Astrocyte of the cerebellum (primary cell): ENCODE data around the gene CHRDL1.

Experiments
- DNase-seq: peaks from one replicate; pipeline ENCODE4 v3.0.0-alpha.2; 2011; ENCODE audit warnings: low read depth
- H3K4me3 ChIP-seq: 2 replicates; pipeline ENCODE4 v1.5.1; 2011; ENCODE audit warnings: mild to moderate bottlenecking, low read depth, low read length, moderate library complexity
- in situ Hi-C: cut with HindIII; loops from 2 replicates; pipeline ENCODE4 v1.10.0; 2017; ENCODE audit warnings: low sequenced_read_pairs
- TF ChIP-seq, protein P1 (sequence below): IDR thresholded peaks from 2 replicates; pipeline ENCODE4 v1.5.1; 2012; ENCODE audit warnings: low read length, low read depth, moderate library complexity, mild to moderate bottlenecking; ENCODE audit errors: missing control alignments

The CHRDL1 gene

DNA sequence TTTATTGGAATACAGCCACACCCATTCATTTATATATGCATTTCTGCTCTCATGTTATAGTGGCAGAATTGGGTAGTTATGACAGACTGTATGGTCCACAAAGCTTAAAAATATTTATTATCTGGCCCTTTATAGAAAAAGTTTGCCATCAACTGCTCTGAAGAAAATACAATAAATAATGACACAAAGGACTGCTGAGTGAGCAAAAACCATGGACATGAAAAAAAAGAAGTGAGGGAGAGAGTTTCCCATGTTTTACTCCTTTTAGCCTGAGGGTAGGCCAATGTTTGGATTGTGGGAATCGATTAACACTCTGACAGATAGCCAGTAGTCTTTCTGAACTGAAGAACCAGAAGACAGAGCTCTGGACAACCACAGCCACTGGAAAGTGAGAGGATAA lies 149.2 kb downstream of the CHRDL1 start:
- in situ Hi-C loops: no loop called here
- H3K4me3 ChIP-seq: no peak overlapping the region
- TF ChIP-seq, protein P1, sequence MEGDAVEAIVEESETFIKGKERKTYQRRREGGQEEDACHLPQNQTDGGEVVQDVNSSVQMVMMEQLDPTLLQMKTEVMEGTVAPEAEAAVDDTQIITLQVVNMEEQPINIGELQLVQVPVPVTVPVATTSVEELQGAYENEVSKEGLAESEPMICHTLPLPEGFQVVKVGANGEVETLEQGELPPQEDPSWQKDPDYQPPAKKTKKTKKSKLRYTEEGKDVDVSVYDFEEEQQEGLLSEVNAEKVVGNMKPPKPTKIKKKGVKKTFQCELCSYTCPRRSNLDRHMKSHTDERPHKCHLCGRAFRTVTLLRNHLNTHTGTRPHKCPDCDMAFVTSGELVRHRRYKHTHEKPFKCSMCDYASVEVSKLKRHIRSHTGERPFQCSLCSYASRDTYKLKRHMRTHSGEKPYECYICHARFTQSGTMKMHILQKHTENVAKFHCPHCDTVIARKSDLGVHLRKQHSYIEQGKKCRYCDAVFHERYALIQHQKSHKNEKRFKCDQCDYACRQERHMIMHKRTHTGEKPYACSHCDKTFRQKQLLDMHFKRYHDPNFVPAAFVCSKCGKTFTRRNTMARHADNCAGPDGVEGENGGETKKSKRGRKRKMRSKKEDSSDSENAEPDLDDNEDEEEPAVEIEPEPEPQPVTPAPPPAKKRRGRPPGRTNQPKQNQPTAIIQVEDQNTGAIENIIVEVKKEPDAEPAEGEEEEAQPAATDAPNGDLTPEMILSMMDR: no peak

More for the DNA sequence above, 149.2 kb downstream of the CHRDL1 start:
- no peak for DNase-seq
